Endothelial cell (in vitro differentiated cells): ENCODE results near the gene PLSCR2. TPM values are rescaled to one million over a fixed set of nuclear protein-coding genes. Genes with fewer than 3 reads are reported as not detected.

Experiments used
- DNase-seq: peaks from one replicate; pipeline ENCODE4 v3.0.0; 2021; ENCODE audit warnings: low spot score
- H3K27ac Mint-ChIP-seq: one replicate; pipeline ENCODE4 v1.8.0; 2021; ENCODE audit warnings: mixed read lengths, inconsistent platforms; ENCODE audit not compliant: unreplicated experiment
- H3K27me3 Mint-ChIP-seq: one replicate; pipeline ENCODE4 v1.8.0; 2021; ENCODE audit warnings: mild to moderate bottlenecking, moderate library complexity, mixed read lengths, inconsistent platforms; ENCODE audit not compliant: unreplicated experiment
- H3K36me3 Mint-ChIP-seq: one replicate; pipeline ENCODE4 v1.8.0; 2021; ENCODE audit warnings: mild to moderate bottlenecking, low read depth, mixed read lengths, inconsistent platforms; ENCODE audit not compliant: unreplicated experiment
- H3K4me1 Mint-ChIP-seq: one replicate; pipeline ENCODE4 v1.8.0; 2021; ENCODE audit warnings: mild to moderate bottlenecking, mixed read lengths, inconsistent platforms; ENCODE audit not compliant: unreplicated experiment
- H3K4me3 Mint-ChIP-seq: one replicate; pipeline ENCODE4 v1.8.0; 2021; ENCODE audit warnings: mild to moderate bottlenecking, mixed read lengths, inconsistent platforms; ENCODE audit not compliant: unreplicated experiment
- H3K9me3 Mint-ChIP-seq: one replicate; pipeline ENCODE4 v1.8.0; 2021; ENCODE audit warnings: mixed read lengths, inconsistent platforms; ENCODE audit not compliant: unreplicated experiment
- CTCF ChIP-seq: fragments of 200-600 bp; sonication (generic); IDR thresholded peaks from one replicate; pipeline ENCODE4 v1.5.0; 2021; ENCODE audit warnings: antibody characterized with exemption; ENCODE audit not compliant: unreplicated experiment
- total RNA-seq: library from RNA; stranded (reverse); fragmentation: NEBNext Ultra II Directional; extraction: Animal tissue kit (Norgen Biotek cat#: 25700); gene quantifications from one replicate; pipeline ENCODE4 v1.2.1, GENCODE V29; 2021; ENCODE audit not compliant: unreplicated experiment

Gene PLSCR2
- total RNA-seq, 1 donor from 2014 or later: not detected

GRCh38 chr3:146464783-146465182 lies 4.6 kb downstream of the PLSCR2 start:
- Mint-ChIP-seq H3K36me3 (no peaks in the 10 kb centered on the region), H3K27me3 (no peaks in the 10 kb centered on the region), H3K27ac (no peak overlapping the region), H3K4me1 (no peaks in the 10 kb centered on the region), H3K4me3 (no peak overlapping the region), H3K9me3 (no peaks in the 10 kb centered on the region)
- no peak for DNase-seq
- no peak for TF ChIP-seq CTCF

- no peaks in the 10 kb centered on the region for H3K36me3 Mint-ChIP-seq
- no peaks in the 10 kb centered on the region for H3K4me1 Mint-ChIP-seq
- no peak for DNase-seq
- no peaks in the 10 kb centered on the region for H3K9me3 Mint-ChIP-seq
- no peak overlapping the region for H3K4me3 Mint-ChIP-seq
- no peak overlapping the region for H3K27ac Mint-ChIP-seq
- H3K27me3 Mint-ChIP-seq: no peaks in the 10 kb centered on the region
- no peak for TF ChIP-seq CTCF
Measured at GRCh38 chr3:146464005-146464595, 5.3 kb downstream of the PLSCR2 start.

- no peaks in the 10 kb centered on the region for H3K4me1 Mint-ChIP-seq
- no peak for DNase-seq
- no peaks in the 10 kb centered on the region for H3K9me3 Mint-ChIP-seq
- no peak overlapping the region for H3K27ac Mint-ChIP-seq
- no peaks in the 10 kb centered on the region for H3K36me3 Mint-ChIP-seq
- H3K4me3 Mint-ChIP-seq: no peak overlapping the region
- no peaks in the 10 kb centered on the region for H3K27me3 Mint-ChIP-seq
- TF ChIP-seq CTCF: no peak
Measured at GRCh38 chr3:146454796-146455195, 14.6 kb downstream of the PLSCR2 start.

GRCh38 chr3:146449613-146450012 lies 19.7 kb downstream of the PLSCR2 start:
- no peak for DNase-seq
- no peaks in the 10 kb centered on the region for H3K9me3 Mint-ChIP-seq
- no peak for TF ChIP-seq CTCF
- H3K27ac Mint-ChIP-seq: no peak overlapping the region
- peaks cover 6% of the 10 kb centered on the region for H3K27me3 Mint-ChIP-seq
- no peaks in the 10 kb centered on the region for H3K36me3 Mint-ChIP-seq
- H3K4me3 Mint-ChIP-seq: no peak overlapping the region
- no peaks in the 10 kb centered on the region for H3K4me1 Mint-ChIP-seq

GRCh38 chr3:146449076-146449475 lies 20.3 kb downstream of the PLSCR2 start:
- H3K4me1 Mint-ChIP-seq: no peaks in the 10 kb centered on the region
- peaks cover 6% of the 10 kb centered on the region for H3K27me3 Mint-ChIP-seq
- no peaks in the 10 kb centered on the region for H3K36me3 Mint-ChIP-seq
- H3K27ac Mint-ChIP-seq: no peak overlapping the region
- TF ChIP-seq CTCF: no peak
- no peaks in the 10 kb centered on the region for H3K9me3 Mint-ChIP-seq
- no peak for DNase-seq
- H3K4me3 Mint-ChIP-seq: no peak overlapping the region
